MCF 10A (cell line): ENCODE data around the gene KIAA1191. TPM values are rescaled to one million over a fixed set of nuclear protein-coding genes. Genes with fewer than 3 reads are reported as not detected.

Experiments
- BruUV-seq: library from RNA; stranded (reverse); fragments of 400-500 nt; replicated peaks from 2 replicates; lab custom pipeline; 2021; lab: Mats Ljungman, UMichigan
- CTCF ChIA-PET: fragments of 300-600 bp; sonication (Branson Sonifier 250); formaldehyde crosslinking; extraction: SDS; loops from one replicate; lab custom pipeline; 2021; ENCODE audit warnings: antibody characterized with exemption, inconsistent platforms; lab: Yijun Ruan, JAX
- POLR2A ChIA-PET: fragments of 300-600, 350-650 bp; sonication (Branson Sonifier 250); formaldehyde crosslinking; extraction: SDS; loops from one replicate; lab custom pipeline; 2020; ENCODE audit warnings: antibody characterized with exemption, inconsistent platforms; lab: Yijun Ruan, JAX
- DNase-seq: peaks from one replicate; pipeline ENCODE4 v3.0.0-alpha.2; 2018; ENCODE audit not compliant: unreplicated experiment
- H3K27ac Mint-ChIP-seq: one replicate; pipeline ENCODE4 v1.8.0; 2022; ENCODE audit warnings: mild to moderate bottlenecking, low read depth, mixed read lengths; ENCODE audit not compliant: unreplicated experiment
- H3K27me3 Mint-ChIP-seq: one replicate; pipeline ENCODE4 v1.8.0; 2022; ENCODE audit warnings: mixed read lengths; ENCODE audit not compliant: insufficient read depth, unreplicated experiment
- H3K36me3 Mint-ChIP-seq: one replicate; pipeline ENCODE4 v1.8.0; 2022; ENCODE audit warnings: mild to moderate bottlenecking, moderate library complexity, mixed read lengths; ENCODE audit not compliant: insufficient read depth, unreplicated experiment
- H3K4me1 Mint-ChIP-seq: one replicate; pipeline ENCODE4 v1.8.0; 2022; ENCODE audit warnings: mixed read lengths; ENCODE audit not compliant: insufficient read depth, unreplicated experiment
- H3K4me3 Mint-ChIP-seq: one replicate; pipeline ENCODE4 v1.8.0; 2022; ENCODE audit warnings: mild to moderate bottlenecking, moderate library complexity, mixed read lengths; ENCODE audit not compliant: unreplicated experiment
- H3K9me3 Mint-ChIP-seq: one replicate; pipeline ENCODE4 v1.8.0; 2022; ENCODE audit warnings: mixed read lengths; ENCODE audit not compliant: unreplicated experiment
- intact Hi-C: fragments of 100-400 bp; cut with micrococcal nuclease; formaldehyde crosslinking; loops from 2 replicates; pipeline ENCODE4 v1.14.1; 2022
- total RNA-seq: library from RNA; stranded (reverse); gene quantifications from 2 replicates; pipeline ENCODE4 v1.2.3, GENCODE V29; 2022
- TF ChIP-seq, protein P1 (sequence below): fragments of 200-600 bp; IDR thresholded peaks from one replicate; pipeline ENCODE4 v1.8.0; 2022; ENCODE audit warnings: antibody characterized with exemption, mild to moderate bottlenecking; ENCODE audit not compliant: unreplicated experiment

Gene KIAA1191
- total RNA-seq, 1 experiment from 2014 or later: 92.0 TPM

DNA sequence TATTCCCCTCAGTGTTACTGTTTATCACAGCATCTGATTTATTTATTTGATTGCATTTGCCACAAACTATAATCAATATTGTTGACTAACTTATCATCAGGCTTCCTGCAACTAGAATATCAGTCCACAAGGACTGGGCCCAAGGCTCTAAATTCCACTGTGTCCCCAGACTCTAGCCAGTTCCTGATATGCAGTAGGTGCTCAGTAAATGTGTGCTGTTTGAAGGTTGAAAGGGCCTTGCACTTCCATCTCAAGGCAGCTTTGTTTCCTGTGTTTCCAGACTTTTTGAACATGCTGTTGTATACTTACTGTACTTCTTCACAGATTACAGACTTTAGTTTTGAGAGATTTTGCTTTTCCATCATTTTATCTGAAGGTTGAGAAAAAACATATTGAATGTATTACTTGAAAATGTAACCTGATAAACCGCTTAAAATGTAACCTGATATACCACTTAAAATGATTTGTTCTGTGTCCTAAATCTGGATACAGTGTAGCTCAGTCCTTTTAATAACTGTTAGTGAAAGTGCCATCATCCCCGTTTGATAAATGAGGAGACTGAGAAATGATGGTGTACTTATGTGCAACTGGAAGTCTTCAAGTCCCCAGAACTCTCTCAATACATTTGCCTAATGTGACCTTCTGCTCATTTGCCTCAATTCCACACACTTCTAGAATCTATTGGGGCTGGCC, 18.7 kb downstream of the KIAA1191 start:
- no TSS peak for BruUV-seq
- intact Hi-C loops: no loop called here
- H3K9me3 Mint-ChIP-seq: no peaks in the 10 kb centered on the region
- TF ChIP-seq, protein P1, sequence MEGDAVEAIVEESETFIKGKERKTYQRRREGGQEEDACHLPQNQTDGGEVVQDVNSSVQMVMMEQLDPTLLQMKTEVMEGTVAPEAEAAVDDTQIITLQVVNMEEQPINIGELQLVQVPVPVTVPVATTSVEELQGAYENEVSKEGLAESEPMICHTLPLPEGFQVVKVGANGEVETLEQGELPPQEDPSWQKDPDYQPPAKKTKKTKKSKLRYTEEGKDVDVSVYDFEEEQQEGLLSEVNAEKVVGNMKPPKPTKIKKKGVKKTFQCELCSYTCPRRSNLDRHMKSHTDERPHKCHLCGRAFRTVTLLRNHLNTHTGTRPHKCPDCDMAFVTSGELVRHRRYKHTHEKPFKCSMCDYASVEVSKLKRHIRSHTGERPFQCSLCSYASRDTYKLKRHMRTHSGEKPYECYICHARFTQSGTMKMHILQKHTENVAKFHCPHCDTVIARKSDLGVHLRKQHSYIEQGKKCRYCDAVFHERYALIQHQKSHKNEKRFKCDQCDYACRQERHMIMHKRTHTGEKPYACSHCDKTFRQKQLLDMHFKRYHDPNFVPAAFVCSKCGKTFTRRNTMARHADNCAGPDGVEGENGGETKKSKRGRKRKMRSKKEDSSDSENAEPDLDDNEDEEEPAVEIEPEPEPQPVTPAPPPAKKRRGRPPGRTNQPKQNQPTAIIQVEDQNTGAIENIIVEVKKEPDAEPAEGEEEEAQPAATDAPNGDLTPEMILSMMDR: no peak
- no peak for DNase-seq
- peaks cover 41% of the 10 kb centered on the region for H3K36me3 Mint-ChIP-seq
- CTCF ChIA-PET: interaction anchor here (1.5 kb wide), 1 partner anchor 12 kb away, joined by 3 read pairs; no protein-coding TSS in a partner anchor
- POLR2A ChIA-PET: no interaction called here
- H3K27me3 Mint-ChIP-seq: no peaks in the 10 kb centered on the region
- H3K4me3 Mint-ChIP-seq: no peak overlapping the region
- peaks cover 6% of the 10 kb centered on the region for H3K4me1 Mint-ChIP-seq
- no peak overlapping the region for H3K27ac Mint-ChIP-seq

- TF ChIP-seq, protein P1: no peak
- Mint-ChIP-seq H3K9me3 (no peaks in the 10 kb centered on the region), H3K27me3 (no peaks in the 10 kb centered on the region), H3K4me1 (peaks cover 6% of the 10 kb centered on the region), H3K4me3 (no peak overlapping the region), H3K36me3 (peaks cover 37% of the 10 kb centered on the region), H3K27ac (no peak overlapping the region)
- ChIA-PET POLR2A (interaction anchor here (0.5 to 0.8 kb wide), 2 partner anchors 18 to 21 kb away, joined by 3 to 4 read pairs; no protein-coding TSS in a partner anchor), CTCF (interaction anchor here (1.5 kb wide), 1 partner anchor 13 kb away, joined by 3 read pairs; no protein-coding TSS in a partner anchor)
- no peak for DNase-seq
- no TSS peak for BruUV-seq
- intact Hi-C loops: no loop called here
These were observed 19.4 kb downstream of the KIAA1191 start for GRCh38 chr5:176342158-176342483.

DNA sequence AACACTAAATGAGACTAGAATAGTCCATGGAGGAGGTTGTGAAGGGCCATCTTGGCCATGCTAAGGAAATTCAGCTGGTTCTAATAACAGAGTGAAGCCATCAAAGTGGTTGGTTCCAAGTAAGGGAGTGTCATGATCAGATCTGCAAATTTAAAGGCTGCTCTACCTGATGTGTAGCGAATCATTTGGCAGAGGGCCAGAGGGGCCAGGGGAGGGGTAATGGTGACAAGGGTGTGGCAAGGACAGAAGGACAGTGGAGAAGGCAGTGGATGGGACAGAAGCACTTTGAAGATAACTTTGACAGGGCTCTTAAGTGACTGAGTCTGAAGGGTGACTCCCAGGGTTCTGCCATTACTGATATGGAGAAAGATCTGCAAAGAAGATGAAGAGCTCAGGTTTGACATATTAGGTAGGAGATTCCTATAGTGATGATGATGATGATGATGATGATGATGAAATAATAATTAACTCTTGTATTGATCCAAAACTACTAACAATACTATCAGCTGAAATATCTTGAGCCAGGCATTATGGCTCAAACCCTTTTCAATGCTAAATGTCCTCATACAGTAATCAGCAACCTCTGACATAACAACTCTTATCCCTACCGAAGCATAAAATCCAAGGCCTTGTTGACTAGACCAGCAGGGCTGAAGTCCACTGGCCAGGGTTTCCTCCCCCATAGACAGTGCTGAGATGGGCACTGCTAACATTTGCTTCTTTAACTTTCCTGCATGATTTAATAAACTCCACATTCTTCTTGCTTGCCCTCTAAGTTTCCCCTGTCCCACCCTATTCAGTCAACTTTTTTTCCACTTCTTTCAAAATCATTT, 20.0 kb downstream of the KIAA1191 start:
- H3K36me3 Mint-ChIP-seq: peaks cover 37% of the 10 kb centered on the region
- no peak overlapping the region for H3K4me3 Mint-ChIP-seq

More for the DNA sequence above, 20.0 kb downstream of the KIAA1191 start:
- H3K27ac Mint-ChIP-seq: no peak overlapping the region
- H3K9me3 Mint-ChIP-seq: no peaks in the 10 kb centered on the region
- DNase-seq: no peak
- H3K27me3 Mint-ChIP-seq: no peaks in the 10 kb centered on the region
- ChIA-PET CTCF (interaction anchor here (1.5 kb wide), 1 partner anchor 14 kb away, joined by 3 read pairs; no protein-coding TSS in a partner anchor), POLR2A (interaction anchor here (0.5 to 0.8 kb wide), 2 partner anchors 18 to 20 kb away, joined by 3 to 4 read pairs; no protein-coding TSS in a partner anchor)
- peaks cover 6% of the 10 kb centered on the region for H3K4me1 Mint-ChIP-seq
- no TSS peak for BruUV-seq
- intact Hi-C loops: no loop called here
- TF ChIP-seq, protein P1: no peak
